ENCODE measurements around the gene C6orf15.

Gene C6orf15

GRCh38 chr6:31144296-31144969, 32.1 kb upstream of the C6orf15 start:
- DNase-seq (ENCODE audit: low spot score): no peak
- no peak for TF ChIP-seq CTCF (IDR thresholded peaks at IDR 0.05; ENCODE audit: extremely low read depth, insufficient read depth, missing control alignments)
- in situ Hi-C loops (cut with MboI; ENCODE audit: low pct_unique_long_range_greater_than_20kb, low sequenced_read_pairs, unreplicated experiment): no loop called here

- in situ Hi-C loops (cut with MboI; ENCODE audit: low pct_unique_long_range_greater_than_20kb, low sequenced_read_pairs, unreplicated experiment): no loop called here
- TF ChIP-seq CTCF (IDR thresholded peaks at IDR 0.05; ENCODE audit: extremely low read depth, insufficient read depth, missing control alignments): no peak
- DNase-seq (ENCODE audit: low spot score): no peak
Measured at GRCh38 chr6:31143148-31143547, 30.8 kb upstream of the C6orf15 start.

GRCh38 chr6:31142361-31142761, 30.0 kb upstream of the C6orf15 start:
- in situ Hi-C loops (cut with MboI; ENCODE audit: low pct_unique_long_range_greater_than_20kb, low sequenced_read_pairs, unreplicated experiment): no loop called here

GRCh38 chr6:31140643-31141042, 28.3 kb upstream of the C6orf15 start:
- in situ Hi-C loops (cut with MboI; ENCODE audit: low pct_unique_long_range_greater_than_20kb, low sequenced_read_pairs, unreplicated experiment): no loop called here
- DNase-seq (ENCODE audit: low spot score): no peak
- no peak for TF ChIP-seq CTCF (IDR thresholded peaks at IDR 0.05; ENCODE audit: extremely low read depth, insufficient read depth, missing control alignments)

More at GRCh38 chr6:31142361-31142761, 30.0 kb upstream of the C6orf15 start:
- DNase-seq (ENCODE audit: low spot score): no peak
- no peak for TF ChIP-seq CTCF (IDR thresholded peaks at IDR 0.05; ENCODE audit: extremely low read depth, insufficient read depth, missing control alignments)

GRCh38 chr6:31139599-31139998, 27.2 kb upstream of the C6orf15 start:
- no peak for TF ChIP-seq CTCF (IDR thresholded peaks at IDR 0.05; ENCODE audit: extremely low read depth, insufficient read depth, missing control alignments)
- no peak for DNase-seq (ENCODE audit: low spot score)
- in situ Hi-C loops (cut with MboI; ENCODE audit: low pct_unique_long_range_greater_than_20kb, low sequenced_read_pairs, unreplicated experiment): loop anchor here (5.0 to 10.0 kb wide), 2 partner anchors 53 to 225 kb away; no protein-coding TSS in a partner anchor

GRCh38 chr6:31138982-31139381, 26.6 kb upstream of the C6orf15 start, which contains the start of gene PSORS1C2:
Gene PSORS1C2, minus strand, starts transcription at chr6:31139066. Its CDS starts 40 bp downstream, at chr6:31139026.
- no peak for DNase-seq (ENCODE audit: low spot score)
- TF ChIP-seq CTCF (IDR thresholded peaks at IDR 0.05; ENCODE audit: extremely low read depth, insufficient read depth, missing control alignments): no peak
- in situ Hi-C loops (cut with MboI; ENCODE audit: low pct_unique_long_range_greater_than_20kb, low sequenced_read_pairs, unreplicated experiment): loop anchor here (5.0 to 10.0 kb wide), 2 partner anchors 53 to 226 kb away; no protein-coding TSS in a partner anchor

All from GM13977 (cell line).